ENCODE data around the gene KIT.

DNA sequence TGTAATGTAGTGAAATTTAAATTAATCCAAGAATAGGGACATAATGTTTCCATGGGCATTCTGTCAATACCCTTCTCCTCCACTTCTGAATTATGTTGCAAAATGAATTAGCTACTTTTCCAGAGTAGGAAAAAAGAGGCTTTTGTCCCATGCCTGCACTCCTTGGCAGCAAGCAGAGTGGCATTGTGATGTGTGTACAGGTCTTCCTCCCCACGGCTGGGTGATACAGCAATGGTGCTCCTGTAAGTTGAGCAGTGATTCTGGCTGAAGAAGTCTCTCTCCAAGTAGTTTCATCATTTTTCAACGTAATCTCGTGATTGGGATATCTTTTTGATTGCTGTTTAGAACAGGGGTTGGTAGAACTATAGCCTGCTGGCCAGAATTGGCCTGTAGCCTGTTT lies 59.9 kb downstream of the KIT start:
- TF ChIP-seq CTCF (IDR thresholded peaks at IDR 0.05) (no peak), EZH2 (IDR thresholded peaks at IDR 0.05; ENCODE audit: borderline replicate concordance, insufficient read depth, low read depth, low read length, poor library complexity, severe bottlenecking) (no peak)
